Right lobe of liver (tissue), 4 donors: ENCODE data around the gene CATSPERE.

Experiments used
- POLR2A ChIP-seq: fragments of 450-650 bp; IDR thresholded peaks from one replicate; pipeline ENCODE4 v1.6.1; 2017; ENCODE audit warnings: antibody characterized with exemption, mild to moderate bottlenecking
- TF ChIP-seq, protein P1 (sequence below), 4 donors: fragments of 200-600 bp in 3 of 4; fragments of 450-650 bp in 1 of 4; IDR thresholded peaks; one replicate each; pipeline versions ENCODE4 v1.5.1 to v1.8.0; 2016 to 2022; ENCODE audit warnings: antibody characterized with exemption in 4 of 4, mild to moderate bottlenecking in 2 of 4
- donor health status: DM: no; HTN: no; CAD: no.
- donor health status: DM: no; HTN: no; CAD: no.
- donor health status: DM: no; HTN: yes; CAD: no.

- TF ChIP-seq, protein P1, sequence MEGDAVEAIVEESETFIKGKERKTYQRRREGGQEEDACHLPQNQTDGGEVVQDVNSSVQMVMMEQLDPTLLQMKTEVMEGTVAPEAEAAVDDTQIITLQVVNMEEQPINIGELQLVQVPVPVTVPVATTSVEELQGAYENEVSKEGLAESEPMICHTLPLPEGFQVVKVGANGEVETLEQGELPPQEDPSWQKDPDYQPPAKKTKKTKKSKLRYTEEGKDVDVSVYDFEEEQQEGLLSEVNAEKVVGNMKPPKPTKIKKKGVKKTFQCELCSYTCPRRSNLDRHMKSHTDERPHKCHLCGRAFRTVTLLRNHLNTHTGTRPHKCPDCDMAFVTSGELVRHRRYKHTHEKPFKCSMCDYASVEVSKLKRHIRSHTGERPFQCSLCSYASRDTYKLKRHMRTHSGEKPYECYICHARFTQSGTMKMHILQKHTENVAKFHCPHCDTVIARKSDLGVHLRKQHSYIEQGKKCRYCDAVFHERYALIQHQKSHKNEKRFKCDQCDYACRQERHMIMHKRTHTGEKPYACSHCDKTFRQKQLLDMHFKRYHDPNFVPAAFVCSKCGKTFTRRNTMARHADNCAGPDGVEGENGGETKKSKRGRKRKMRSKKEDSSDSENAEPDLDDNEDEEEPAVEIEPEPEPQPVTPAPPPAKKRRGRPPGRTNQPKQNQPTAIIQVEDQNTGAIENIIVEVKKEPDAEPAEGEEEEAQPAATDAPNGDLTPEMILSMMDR (IDR thresholded peaks at IDR 0.05) = no peak
- no peak for TF ChIP-seq POLR2A
These were observed 203.3 kb downstream of the CATSPERE start for GRCh38 chr1:244664353-244664752.
